ENCODE results near the gene LDLRAD3.

Gene LDLRAD3

GRCh38 chr11:36235750-36236149 is 291.9 kb downstream of the LDLRAD3 start:
- no peak overlapping the region for H3K4me3 ChIP-seq (replicated peaks; ENCODE audit: low read depth, low read length)
- H3K27me3 ChIP-seq (replicated peaks; ENCODE audit: control insufficient read depth, insufficient read depth, low read length) = no peaks in the 10 kb centered on the region; the same call in 1 of the 2 replicates
- H3K36me3 ChIP-seq (ENCODE audit: control insufficient read depth, insufficient read depth, low read length) = no peaks in the 10 kb centered on the region
- no peak for TF ChIP-seq CTCF (IDR thresholded peaks at IDR 0.05; ENCODE audit: insufficient read depth, low read length, poor library complexity, severe bottlenecking)
- DNase-seq (ENCODE audit: extremely low read depth, insufficient read length) = no peak

DNA sequence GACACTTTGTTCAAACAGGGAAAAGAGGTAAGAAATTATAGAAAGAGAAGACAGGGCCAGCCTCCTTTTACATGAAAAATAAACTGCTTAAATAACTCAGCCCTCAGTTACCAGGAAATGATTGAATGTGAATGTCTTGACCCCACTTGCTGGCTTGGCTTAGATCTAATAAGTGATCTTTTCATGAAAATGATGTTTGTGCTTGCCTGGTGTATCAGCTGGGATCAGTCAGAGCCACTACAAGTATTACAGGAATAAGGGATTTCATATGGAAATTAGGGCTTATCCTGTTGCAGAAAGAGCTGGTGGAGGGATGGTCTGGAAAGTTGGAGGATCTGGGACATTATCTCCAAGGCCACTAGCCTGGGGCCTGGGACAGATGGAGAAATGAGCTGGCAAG is 293.5 kb downstream of the LDLRAD3 start:
- Histone ChIP-seq H3K4me3 (replicated peaks; ENCODE audit: low read depth, low read length) (no peak overlapping the region), H3K36me3 (ENCODE audit: control insufficient read depth, insufficient read depth, low read length) (no peaks in the 10 kb centered on the region), H3K27me3 (replicated peaks; ENCODE audit: control insufficient read depth, insufficient read depth, low read length) (no peaks in the 10 kb centered on the region; the same call in 1 of the 2 replicates)
- DNase-seq (ENCODE audit: extremely low read depth, insufficient read length) = no peak
- TF ChIP-seq CTCF (IDR thresholded peaks at IDR 0.05; ENCODE audit: insufficient read depth, low read length, poor library complexity, severe bottlenecking) = no peak

DNA sequence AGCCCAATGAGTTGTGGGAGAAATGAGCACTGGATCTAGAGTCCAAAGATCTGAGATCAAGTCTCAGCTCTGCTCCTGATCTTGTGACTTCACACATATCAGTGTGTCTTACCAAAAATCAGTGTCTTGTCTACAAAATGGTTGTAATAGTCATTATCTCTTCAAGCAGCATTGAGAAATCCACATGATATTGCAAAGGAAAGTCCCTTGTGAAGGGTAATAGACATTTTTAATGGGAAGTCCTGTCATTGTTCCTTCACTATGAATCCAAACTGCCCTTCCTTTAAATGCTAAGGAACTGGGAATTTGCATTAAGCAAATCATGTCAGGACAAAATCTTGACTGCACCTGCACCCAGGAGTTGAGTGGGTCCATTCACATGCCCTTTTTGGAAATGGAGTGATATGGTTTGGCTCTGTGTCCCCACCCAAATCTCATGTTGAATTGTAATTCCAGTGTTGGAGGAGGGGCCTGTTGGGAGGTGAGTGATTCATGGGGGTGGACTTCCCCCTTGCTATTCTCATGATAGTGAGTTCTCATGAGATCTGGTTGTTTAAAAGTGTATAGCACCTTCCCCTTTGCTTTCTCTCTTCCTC is 294.3 kb downstream of the LDLRAD3 start:
- no peak for DNase-seq (ENCODE audit: extremely low read depth, insufficient read length)

DNA sequence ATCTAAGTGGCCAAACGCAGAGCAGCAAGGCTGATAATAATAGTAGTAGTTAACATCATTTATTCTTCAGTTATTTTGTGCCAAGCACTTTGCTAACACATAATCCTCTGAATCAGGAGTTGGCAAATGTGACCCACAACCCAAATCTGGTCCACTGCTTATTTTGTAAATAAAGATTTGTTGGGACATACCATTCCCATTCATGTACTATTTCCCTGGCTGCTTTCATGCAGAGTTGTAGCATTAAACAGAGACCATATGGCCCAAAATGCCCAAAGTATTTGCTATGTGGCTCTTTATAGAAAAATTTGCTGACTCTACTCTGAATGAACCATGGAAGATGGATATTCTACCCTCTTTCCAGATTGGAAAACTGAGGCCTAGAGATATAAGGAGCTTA is 295.0 kb downstream of the LDLRAD3 start:
- Histone ChIP-seq H3K36me3 (ENCODE audit: control insufficient read depth, insufficient read depth, low read length) (no peaks in the 10 kb centered on the region), H3K27me3 (replicated peaks; ENCODE audit: control insufficient read depth, insufficient read depth, low read length) (no peaks in the 10 kb centered on the region; the same call in 1 of the 2 replicates), H3K4me3 (replicated peaks; ENCODE audit: low read depth, low read length) (no peak overlapping the region)
- DNase-seq (ENCODE audit: extremely low read depth, insufficient read length) = no peak
- no peak for TF ChIP-seq CTCF (IDR thresholded peaks at IDR 0.05; ENCODE audit: insufficient read depth, low read length, poor library complexity, severe bottlenecking)

More for the DNA sequence above, 294.3 kb downstream of the LDLRAD3 start:
- H3K4me3 ChIP-seq (replicated peaks; ENCODE audit: low read depth, low read length) = no peak overlapping the region
- H3K36me3 ChIP-seq (ENCODE audit: control insufficient read depth, insufficient read depth, low read length) = no peaks in the 10 kb centered on the region
- no peak for TF ChIP-seq CTCF (IDR thresholded peaks at IDR 0.05; ENCODE audit: insufficient read depth, low read length, poor library complexity, severe bottlenecking)
- H3K27me3 ChIP-seq (replicated peaks; ENCODE audit: control insufficient read depth, insufficient read depth, low read length) = no peaks in the 10 kb centered on the region; the same call in 1 of the 2 replicates

- no peak for TF ChIP-seq CTCF (IDR thresholded peaks at IDR 0.05; ENCODE audit: insufficient read depth, low read length, poor library complexity, severe bottlenecking)
- Histone ChIP-seq H3K4me3 (replicated peaks; ENCODE audit: low read depth, low read length) (no peak overlapping the region), H3K36me3 (ENCODE audit: control insufficient read depth, insufficient read depth, low read length) (no peaks in the 10 kb centered on the region), H3K27me3 (replicated peaks; ENCODE audit: control insufficient read depth, insufficient read depth, low read length) (no peaks in the 10 kb centered on the region; the same call in 1 of the 2 replicates)
- no peak for DNase-seq (ENCODE audit: extremely low read depth, insufficient read length)
Measured at GRCh38 chr11:36239636-36240035, 295.8 kb downstream of the LDLRAD3 start.

- H3K36me3 ChIP-seq (ENCODE audit: control insufficient read depth, insufficient read depth, low read length) = no peaks in the 10 kb centered on the region
- no peak for DNase-seq (ENCODE audit: extremely low read depth, insufficient read length)
- H3K27me3 ChIP-seq (replicated peaks; ENCODE audit: control insufficient read depth, insufficient read depth, low read length) = no peaks in the 10 kb centered on the region; the same call in 1 of the 2 replicates
- H3K4me3 ChIP-seq (replicated peaks; ENCODE audit: low read depth, low read length) = no peak overlapping the region
- no peak for TF ChIP-seq CTCF (IDR thresholded peaks at IDR 0.05; ENCODE audit: insufficient read depth, low read length, poor library complexity, severe bottlenecking)
Measured at GRCh38 chr11:36240173-36240572, 296.3 kb downstream of the LDLRAD3 start.

Data from GM06990 (cell line).